Thyroid gland (tissue), 4 donors: ENCODE data around the gene TRIM71.
"Not testable (repeated sequence)": the region's sequence is repeated elsewhere in the genome, so short reads cannot be mapped to it uniquely, and the experiment has no call there.

Source experiments
- CTCF ChIP-seq, 6 experiments: fragments of 200-600 bp in 3 of 6; fragments of 450-650 bp in 3 of 6; sonication (generic) in 3 of 6; IDR thresholded peaks; one replicate each; pipeline ENCODE4 v1.5.1; 2016 to 2019; ENCODE audit warnings: antibody characterized with exemption in 6 of 6, mild to moderate bottlenecking in 2 of 6, inconsistent platforms in 1 of 6, moderate library complexity in 1 of 6
- POLR2A ChIP-seq, 2 donors: fragments of 450-650 bp; IDR thresholded peaks; one replicate each; pipeline ENCODE4 v1.6.1; 2017; ENCODE audit warnings: antibody characterized with exemption in 2 of 2, mild to moderate bottlenecking in 2 of 2, moderate library complexity in 1 of 2

DNA sequence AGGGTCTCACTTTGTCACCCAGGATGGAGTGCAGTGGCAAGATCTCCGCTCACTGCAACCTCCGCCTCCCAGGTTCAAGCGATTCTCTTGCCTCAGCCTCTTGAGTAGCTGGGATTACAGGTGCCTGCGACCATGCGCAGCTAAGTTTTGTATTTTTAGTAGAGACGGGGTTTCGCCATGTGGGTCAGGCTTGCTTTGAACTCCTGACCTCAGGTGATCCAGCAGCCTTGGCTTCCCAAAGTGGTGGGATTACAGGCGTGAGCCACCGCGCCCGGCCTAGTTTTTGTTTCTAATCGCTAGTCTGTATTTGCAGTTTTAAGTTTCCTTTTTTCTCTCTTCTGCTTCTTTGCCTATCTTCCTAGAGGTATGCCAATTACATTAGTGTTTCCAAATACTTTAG is 127.8 kb downstream of the TRIM71 start:
- TF ChIP-seq CTCF, POLR2A (IDR thresholded peaks at IDR 0.05): not testable (repeated sequence)
